Upper lobe of left lung (tissue), 6 donors: Measurements from ENCODE around the gene COL15A1. TPM values are rescaled to one million over a fixed set of nuclear protein-coding genes. Genes with fewer than 3 reads are reported as not detected.

Experiments
- ATAC-seq, 2 donors: fragments of 200-7000 bp; cut with Tn5 transposase; one replicate each; pipeline ENCODE4 v1.9.1; 2022; ENCODE audit warnings: mild to moderate bottlenecking in 2 of 2, moderate library complexity in 2 of 2; ENCODE audit not compliant: low FRiP score in 2 of 2
- DNase-seq, 2 donors: peaks; one replicate each; pipeline ENCODE4 v3.0.0-alpha.2; 2019 to 2020
- H3K27ac ChIP-seq, 4 donors: fragments of 200-600 bp; sonication (generic); one replicate each; pipeline ENCODE4 v1.5.1; 2016 to 2019
- H3K27me3 ChIP-seq, 4 donors: fragments of 200-600 bp; sonication (generic); one replicate each; pipeline ENCODE4 v1.5.1; 2017 to 2019
- H3K36me3 ChIP-seq, 4 donors: fragments of 200-600 bp; sonication (generic); one replicate each; pipeline ENCODE4 v1.5.1; 2016 to 2019
- H3K4me1 ChIP-seq, 4 donors: fragments of 200-600 bp; sonication (generic); one replicate each; pipeline ENCODE4 v1.5.1; 2018 to 2019
- H3K4me3 ChIP-seq, 4 donors: fragments of 200-600 bp; sonication (generic); one replicate each; pipeline ENCODE4 v1.5.1; 2017 to 2019; ENCODE audit warnings: mild to moderate bottlenecking in 2 of 4, moderate library complexity in 1 of 4
- H3K9me3 ChIP-seq, 4 donors: fragments of 200-600 bp; sonication (generic); one replicate each; pipeline ENCODE4 v1.5.1; 2018 to 2019
- EP300 ChIP-seq, 4 donors: sonication (generic); formaldehyde crosslinking; IDR thresholded peaks; one replicate each; pipeline ENCODE4 v1.5.1; 2017; ENCODE audit warnings: antibody characterized with exemption in 4 of 4, control low read depth in 2 of 4
- POLR2A ChIP-seq, 4 donors: fragments of 450-650 bp; IDR thresholded peaks; one replicate each; pipeline ENCODE4 v1.5.1; 2016 to 2017; ENCODE audit warnings: antibody characterized with exemption in 4 of 4, mild to moderate bottlenecking in 2 of 4
- POLR2AphosphoS5 ChIP-seq, 2 donors: sonication (generic); formaldehyde crosslinking; IDR thresholded peaks; one replicate each; pipeline ENCODE4 v1.5.1; 2017; ENCODE audit warnings: antibody characterized with exemption in 2 of 2
- WGBS, 2 donors: methylation state at CpG; one replicate each; pipeline ENCODE4 v1.1.5; 2017 to 2018; 5-methylcytosine and 5-hydroxymethylcytosine counted together
- total RNA-seq, 6 donors: library from RNA; depleted of rRNA in 4 of 6; stranded (reverse); fragments of >200 nt in 4 of 6; gene quantifications; one replicate each; pipeline versions ENCODE4 v1.1.0 to v1.2.1, GENCODE V29; 2016 to 2021
- TF ChIP-seq, protein P1 (sequence below), 6 experiments: fragments of 450-650 bp in 4 of 6; fragments of 200-600 bp in 2 of 6; sonication (generic) in 2 of 6; IDR thresholded peaks; one replicate each; pipeline ENCODE4 v1.5.1; 2016 to 2019; ENCODE audit warnings: antibody characterized with exemption in 6 of 6
- donor health status: DM: no; HTN: no; CAD: no; lungs with moderate emphysema.
- donor health status: DM: no; HTN: yes; CAD: no; lungs with severe emphysema.

Gene COL15A1
- total RNA-seq, 6 donors from 2014 or later = 1.0 to 17.9 (median 2.7) TPM

DNA sequence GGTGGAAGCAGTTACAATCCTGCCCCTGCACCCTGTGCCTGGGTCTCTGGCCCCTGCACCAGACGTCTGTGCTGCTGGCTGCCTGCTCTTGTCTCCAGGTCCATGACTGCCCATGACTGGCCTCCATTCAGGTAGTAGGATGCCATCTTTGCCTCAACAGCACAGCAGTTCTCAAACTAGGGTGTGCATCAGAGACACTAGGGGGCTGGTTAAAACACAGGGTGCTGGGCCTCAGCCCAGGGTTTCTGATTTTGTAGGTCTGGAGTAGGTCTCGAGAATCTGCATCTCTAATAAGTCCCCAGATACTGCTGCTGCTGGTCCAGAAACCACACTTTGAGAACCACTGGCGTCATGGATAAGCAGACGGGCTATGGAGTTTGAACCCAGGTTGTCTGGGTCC lies 24.0 kb downstream of the COL15A1 start:
- H3K9me3 ChIP-seq = no peaks in the 10 kb centered on the region
- peaks cover 0 to 4% (median 0%) of the 10 kb centered on the region in 4 donors for H3K4me1 ChIP-seq
- H3K27ac ChIP-seq = no peak overlapping the region
- H3K4me3 ChIP-seq = no peak overlapping the region
- 86 to 90% methylated on average over 2 to 4 of the region's 4 CpGs for WGBS, 2 donors
- ATAC-seq (no peak), DNase-seq (no peak)
- H3K27me3 ChIP-seq = no peaks in the 10 kb centered on the region
- TF ChIP-seq POLR2A (IDR thresholded peaks at IDR 0.05) = no peak
- TF ChIP-seq EP300 (IDR thresholded peaks at IDR 0.05) = no peak
- TF ChIP-seq, protein P1, sequence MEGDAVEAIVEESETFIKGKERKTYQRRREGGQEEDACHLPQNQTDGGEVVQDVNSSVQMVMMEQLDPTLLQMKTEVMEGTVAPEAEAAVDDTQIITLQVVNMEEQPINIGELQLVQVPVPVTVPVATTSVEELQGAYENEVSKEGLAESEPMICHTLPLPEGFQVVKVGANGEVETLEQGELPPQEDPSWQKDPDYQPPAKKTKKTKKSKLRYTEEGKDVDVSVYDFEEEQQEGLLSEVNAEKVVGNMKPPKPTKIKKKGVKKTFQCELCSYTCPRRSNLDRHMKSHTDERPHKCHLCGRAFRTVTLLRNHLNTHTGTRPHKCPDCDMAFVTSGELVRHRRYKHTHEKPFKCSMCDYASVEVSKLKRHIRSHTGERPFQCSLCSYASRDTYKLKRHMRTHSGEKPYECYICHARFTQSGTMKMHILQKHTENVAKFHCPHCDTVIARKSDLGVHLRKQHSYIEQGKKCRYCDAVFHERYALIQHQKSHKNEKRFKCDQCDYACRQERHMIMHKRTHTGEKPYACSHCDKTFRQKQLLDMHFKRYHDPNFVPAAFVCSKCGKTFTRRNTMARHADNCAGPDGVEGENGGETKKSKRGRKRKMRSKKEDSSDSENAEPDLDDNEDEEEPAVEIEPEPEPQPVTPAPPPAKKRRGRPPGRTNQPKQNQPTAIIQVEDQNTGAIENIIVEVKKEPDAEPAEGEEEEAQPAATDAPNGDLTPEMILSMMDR (IDR thresholded peaks at IDR 0.05) = no peak
- no peak for TF ChIP-seq POLR2AphosphoS5 (IDR thresholded peaks at IDR 0.05)
- H3K36me3 ChIP-seq = no peaks in the 10 kb centered on the region

DNA sequence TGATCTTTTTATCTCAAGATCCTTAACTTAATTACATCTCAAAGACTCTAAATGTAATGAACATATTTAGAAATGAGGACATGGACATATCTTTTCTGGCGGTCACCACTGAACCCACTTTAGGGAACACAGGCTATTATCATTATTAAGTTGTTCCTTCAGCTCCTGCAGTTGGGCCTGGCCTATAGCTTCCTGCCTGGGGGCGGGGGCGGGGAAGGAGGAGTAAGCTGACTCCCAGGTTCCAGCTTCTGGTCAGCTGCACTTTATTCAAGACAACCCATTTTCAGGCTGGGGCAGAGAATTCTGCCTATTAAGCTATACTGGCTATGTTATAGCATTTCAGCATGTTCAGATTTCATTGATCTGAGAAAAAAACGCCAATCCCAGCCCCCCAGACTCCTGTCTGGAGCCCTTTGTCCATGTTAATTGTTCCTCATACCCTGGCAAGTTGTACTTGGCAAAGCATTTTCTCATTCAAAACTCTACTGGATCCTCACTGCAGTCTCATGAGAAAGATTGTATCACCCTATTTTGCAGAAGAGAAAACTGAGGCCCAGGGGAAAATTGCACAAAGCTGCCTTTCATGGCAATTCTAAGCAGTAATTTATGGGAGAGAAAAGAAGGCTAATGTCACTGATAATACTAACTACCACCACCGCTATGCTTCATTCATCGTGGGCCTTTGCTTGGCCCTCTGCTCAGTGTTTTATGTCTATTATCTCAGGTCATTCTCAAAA lies 25.1 kb downstream of the COL15A1 start:
- TF ChIP-seq POLR2A (IDR thresholded peaks at IDR 0.05) (no peak), POLR2AphosphoS5 (IDR thresholded peaks at IDR 0.05) (no peak), EP300 (IDR thresholded peaks at IDR 0.05) (no peak)
- TF ChIP-seq, protein P1 (IDR thresholded peaks at IDR 0.05) = no peak
- DNase-seq (no peak), ATAC-seq (no peak)
- peaks cover 0 to 4% (median 0%) of the 10 kb centered on the region in 4 donors for H3K4me1 ChIP-seq
- H3K27me3 ChIP-seq = no peaks in the 10 kb centered on the region
- no peak overlapping the region for H3K27ac ChIP-seq
- H3K9me3 ChIP-seq = no peaks in the 10 kb centered on the region
- H3K4me3 ChIP-seq = no peak overlapping the region
- H3K36me3 ChIP-seq = no peaks in the 10 kb centered on the region
- WGBS, 2 donors = 94 to 96% methylated on average over 4 to 6 of the region's 6 CpGs

DNA sequence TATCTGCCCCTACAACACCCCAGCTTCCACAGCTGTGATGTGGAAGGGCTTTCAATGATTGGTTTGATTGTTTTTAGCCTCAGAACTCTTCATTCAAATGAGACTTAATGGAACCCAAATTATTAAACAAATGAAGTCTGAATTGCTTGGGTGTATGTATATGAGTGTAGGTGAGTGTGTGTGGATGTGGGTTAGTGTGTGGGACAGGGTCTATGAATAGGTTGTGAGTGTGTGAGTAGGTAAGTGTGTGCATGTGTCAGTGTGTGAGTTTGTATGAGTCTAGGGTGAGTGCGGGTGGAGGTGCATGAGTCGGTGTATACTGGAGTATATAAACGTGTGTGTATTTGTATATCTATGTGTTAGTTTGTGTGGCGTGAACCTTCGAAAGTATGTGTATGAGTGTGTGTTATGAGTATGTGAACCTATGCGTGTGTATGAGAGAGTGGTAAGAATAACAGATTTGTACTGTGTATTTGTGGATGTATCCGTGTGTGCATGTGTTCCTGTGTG lies 26.9 kb downstream of the COL15A1 start:
- no peak overlapping the region for H3K4me3 ChIP-seq
- no peaks in the 10 kb centered on the region for H3K27me3 ChIP-seq
- no peak overlapping the region for H3K27ac ChIP-seq
- ATAC-seq (no peak), DNase-seq (no peak)
- no peaks in the 10 kb centered on the region for H3K36me3 ChIP-seq
- TF ChIP-seq EP300 (IDR thresholded peaks at IDR 0.05) = no peak
- no peak for TF ChIP-seq POLR2A (IDR thresholded peaks at IDR 0.05)
- no peak for TF ChIP-seq POLR2AphosphoS5 (IDR thresholded peaks at IDR 0.05)
- TF ChIP-seq, protein P1 (IDR thresholded peaks at IDR 0.05) = no peak
- WGBS, 2 donors = 92 to 95% methylated on average over 7 of the region's 7 CpGs
- H3K9me3 ChIP-seq = no peaks in the 10 kb centered on the region
- peaks cover 4 to 11% (median 7%) of the 10 kb centered on the region in 4 donors for H3K4me1 ChIP-seq

DNA sequence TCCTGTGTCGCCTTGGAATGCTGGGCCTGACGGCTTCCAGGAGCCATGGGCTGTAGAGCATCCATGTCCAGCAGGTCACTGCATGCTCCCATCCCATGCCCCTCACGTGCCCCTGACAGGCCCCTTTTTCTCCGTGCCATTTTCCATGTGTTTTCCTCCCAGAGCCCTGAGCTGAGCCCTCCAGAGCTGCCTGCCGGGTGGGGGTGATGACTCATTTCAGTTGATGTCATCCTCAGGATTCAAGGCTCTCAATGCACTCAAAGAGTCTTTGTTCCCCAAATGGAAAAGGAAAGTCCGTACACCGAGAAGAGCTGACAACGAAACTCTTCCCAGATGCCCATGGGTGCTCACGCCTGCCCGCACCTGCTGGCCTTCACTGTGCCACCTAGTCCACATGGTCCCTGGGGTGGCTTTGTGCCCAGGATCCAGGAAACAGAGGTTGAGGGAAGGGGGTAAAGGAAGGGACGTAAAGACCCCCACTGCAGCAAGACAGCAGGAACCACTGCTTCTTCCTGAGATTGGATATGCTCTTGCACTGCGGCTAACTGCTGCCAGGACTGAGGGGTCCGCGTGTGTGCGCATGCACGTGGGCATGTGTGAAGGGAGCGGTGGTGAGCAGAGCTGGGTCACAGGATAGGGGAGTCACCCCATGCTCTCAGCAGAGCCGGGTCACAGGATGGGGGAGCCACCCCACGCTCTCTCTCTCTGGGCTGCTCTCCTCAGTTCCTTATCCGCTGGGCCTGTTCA lies 27.6 kb downstream of the COL15A1 start:
- 89 to 90% methylated on average over 19 to 20 of the region's 20 CpGs for WGBS, 2 donors
- H3K4me1 ChIP-seq = peaks cover 4 to 11% (median 7%) of the 10 kb centered on the region in 4 donors
- no peak overlapping the region for H3K27ac ChIP-seq
- TF ChIP-seq POLR2AphosphoS5 (IDR thresholded peaks at IDR 0.05) = no peak
- TF ChIP-seq POLR2A (IDR thresholded peaks at IDR 0.05) = no peak
- TF ChIP-seq, protein P1 (IDR thresholded peaks at IDR 0.05) = no peak
- H3K4me3 ChIP-seq = no peak overlapping the region
- ATAC-seq (peak; percentile 3 to 52), DNase-seq (no peak)
- no peaks in the 10 kb centered on the region for H3K9me3 ChIP-seq
- H3K36me3 ChIP-seq = no peaks in the 10 kb centered on the region
- H3K27me3 ChIP-seq = no peaks in the 10 kb centered on the region
